Transverse colon (tissue), 3 donors: ENCODE results near the gene SLC35A2.
"Not testable (repeated sequence)": the region's sequence is repeated elsewhere in the genome, so short reads cannot be mapped to it uniquely, and the experiment has no call there.

Experiments
- CTCF ChIP-seq, 5 experiments: fragments of 200-600 bp in 3 of 5; fragments of 450-650 bp in 2 of 5; sonication (generic) in 3 of 5; IDR thresholded peaks; 1 replicate in 2 of 5; 2 replicates in 3 of 5; pipeline ENCODE4 v1.5.1; 2016 to 2017; ENCODE audit warnings: antibody characterized with exemption in 5 of 5, inconsistent platforms in 3 of 5, mild to moderate bottlenecking in 2 of 5, moderate library complexity in 1 of 5
- POLR2A ChIP-seq: fragments of 450-650 bp; IDR thresholded peaks from one replicate; pipeline ENCODE4 v1.6.1; 2016; ENCODE audit warnings: antibody characterized with exemption, mild to moderate bottlenecking, moderate library complexity

GRCh38 chrX:48872017-48872416, 39.4 kb downstream of the SLC35A2 start:
- not testable (repeated sequence) for TF ChIP-seq POLR2A; CTCF (IDR thresholded peaks at IDR 0.05)
